ENCODE measurements around the gene UBAP1L.
A peak's percentile ranks its signal among the peaks of the same experiment; 100 is the strongest.

Gene UBAP1L

GRCh38 chr15:65081758-65082157 lies 33.2 kb downstream of the UBAP1L start:
- Histone ChIP-seq H3K9me3 (ENCODE audit: severe bottlenecking) (no peaks in the 10 kb centered on the region), H3K4me1 (ENCODE audit: insufficient read depth, poor library complexity, severe bottlenecking) (no peaks in the 10 kb centered on the region), H3K36me3 (ENCODE audit: low read depth) (no peaks in the 10 kb centered on the region), H3K27me3 (ENCODE audit: insufficient read depth, poor library complexity, severe bottlenecking) (peaks cover 12% of the 10 kb centered on the region), H3K27ac (ENCODE audit: poor library complexity, severe bottlenecking) (no peak overlapping the region), H3K4me3 (ENCODE audit: severe bottlenecking) (no peak overlapping the region)
- no peak for DNase-seq (ENCODE audit: low spot score)
- ATAC-seq (ENCODE audit: low read depth): no peak
- TF ChIP-seq, protein P1, sequence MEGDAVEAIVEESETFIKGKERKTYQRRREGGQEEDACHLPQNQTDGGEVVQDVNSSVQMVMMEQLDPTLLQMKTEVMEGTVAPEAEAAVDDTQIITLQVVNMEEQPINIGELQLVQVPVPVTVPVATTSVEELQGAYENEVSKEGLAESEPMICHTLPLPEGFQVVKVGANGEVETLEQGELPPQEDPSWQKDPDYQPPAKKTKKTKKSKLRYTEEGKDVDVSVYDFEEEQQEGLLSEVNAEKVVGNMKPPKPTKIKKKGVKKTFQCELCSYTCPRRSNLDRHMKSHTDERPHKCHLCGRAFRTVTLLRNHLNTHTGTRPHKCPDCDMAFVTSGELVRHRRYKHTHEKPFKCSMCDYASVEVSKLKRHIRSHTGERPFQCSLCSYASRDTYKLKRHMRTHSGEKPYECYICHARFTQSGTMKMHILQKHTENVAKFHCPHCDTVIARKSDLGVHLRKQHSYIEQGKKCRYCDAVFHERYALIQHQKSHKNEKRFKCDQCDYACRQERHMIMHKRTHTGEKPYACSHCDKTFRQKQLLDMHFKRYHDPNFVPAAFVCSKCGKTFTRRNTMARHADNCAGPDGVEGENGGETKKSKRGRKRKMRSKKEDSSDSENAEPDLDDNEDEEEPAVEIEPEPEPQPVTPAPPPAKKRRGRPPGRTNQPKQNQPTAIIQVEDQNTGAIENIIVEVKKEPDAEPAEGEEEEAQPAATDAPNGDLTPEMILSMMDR (IDR thresholded peaks at IDR 0.05; ENCODE audit: poor library complexity, severe bottlenecking): no peak

GRCh38 chr15:65081270-65081669 lies 33.7 kb downstream of the UBAP1L start:
- no peak for ATAC-seq (ENCODE audit: low read depth)
- H3K9me3 ChIP-seq (ENCODE audit: severe bottlenecking): no peaks in the 10 kb centered on the region
- H3K4me1 ChIP-seq (ENCODE audit: insufficient read depth, poor library complexity, severe bottlenecking): no peaks in the 10 kb centered on the region
- peaks cover 15% of the 10 kb centered on the region for H3K27me3 ChIP-seq (ENCODE audit: insufficient read depth, poor library complexity, severe bottlenecking)
- H3K27ac ChIP-seq (ENCODE audit: poor library complexity, severe bottlenecking): no peak overlapping the region
- no peak for DNase-seq (ENCODE audit: low spot score)
- H3K36me3 ChIP-seq (ENCODE audit: low read depth): no peaks in the 10 kb centered on the region
- no peak overlapping the region for H3K4me3 ChIP-seq (ENCODE audit: severe bottlenecking)
- TF ChIP-seq, protein P1 (IDR thresholded peaks at IDR 0.05; ENCODE audit: poor library complexity, severe bottlenecking): no peak

DNA sequence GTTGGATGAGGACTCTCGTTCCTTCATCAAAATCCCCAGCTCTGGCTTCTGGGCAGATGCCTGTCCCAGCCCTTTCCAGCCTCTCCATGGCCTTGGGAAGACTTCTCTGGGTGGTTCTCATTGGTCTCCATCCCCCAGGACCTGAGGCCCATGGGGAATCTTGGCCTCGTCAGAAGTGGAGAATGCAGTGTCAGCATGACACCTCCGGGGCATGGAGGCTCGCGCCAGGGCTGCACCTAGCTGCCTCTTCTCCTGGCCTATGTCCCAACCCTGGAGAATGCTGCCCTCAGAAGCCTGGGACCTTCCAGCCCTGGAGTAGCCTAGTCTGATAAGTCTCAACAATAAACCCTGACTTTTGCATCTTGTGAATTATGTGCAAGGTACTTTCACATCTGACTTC lies 35.4 kb downstream of the UBAP1L start:
- ATAC-seq (ENCODE audit: low read depth): peak; percentile 5; the same call in 1 of the 3 replicates

DNA sequence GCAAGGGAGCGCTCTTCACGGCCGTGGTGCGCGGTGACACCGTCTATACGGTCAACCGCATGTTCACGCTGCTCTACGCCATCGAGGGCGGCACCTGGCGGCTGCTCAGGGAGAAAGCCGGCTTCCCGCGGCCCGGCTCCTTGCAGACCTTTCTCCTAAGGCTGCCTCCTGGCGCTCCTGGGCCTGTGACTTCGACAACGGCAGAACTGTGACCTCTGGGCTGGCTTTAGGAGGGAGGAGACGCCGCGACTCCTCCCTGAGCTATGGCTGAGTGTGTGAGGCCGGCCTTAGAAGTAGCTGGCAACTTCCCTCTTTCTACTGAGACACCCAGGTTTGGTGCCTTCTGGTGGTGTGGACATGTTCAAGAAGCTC lies 37.0 kb downstream of the UBAP1L start:
- no peak overlapping the region for H3K27ac ChIP-seq (ENCODE audit: poor library complexity, severe bottlenecking)
- H3K4me1 ChIP-seq (ENCODE audit: insufficient read depth, poor library complexity, severe bottlenecking): no peaks in the 10 kb centered on the region
- TF ChIP-seq, protein P1 (IDR thresholded peaks at IDR 0.05; ENCODE audit: poor library complexity, severe bottlenecking): peak; percentile 7
- H3K4me3 ChIP-seq (ENCODE audit: severe bottlenecking): no peak overlapping the region
- H3K27me3 ChIP-seq (ENCODE audit: insufficient read depth, poor library complexity, severe bottlenecking): peaks cover 15% of the 10 kb centered on the region
- 0 out of 3 replicates have a peak, but pooled peaks have one; percentile 15 for ATAC-seq (ENCODE audit: low read depth)
- H3K36me3 ChIP-seq (ENCODE audit: low read depth): no peaks in the 10 kb centered on the region
- DNase-seq (ENCODE audit: low spot score): no peak
- no peaks in the 10 kb centered on the region for H3K9me3 ChIP-seq (ENCODE audit: severe bottlenecking)

More for the DNA sequence above, 35.4 kb downstream of the UBAP1L start:
- Histone ChIP-seq H3K36me3 (ENCODE audit: low read depth) (no peaks in the 10 kb centered on the region), H3K27ac (ENCODE audit: poor library complexity, severe bottlenecking) (no peak overlapping the region), H3K4me3 (ENCODE audit: severe bottlenecking) (no peak overlapping the region), H3K9me3 (ENCODE audit: severe bottlenecking) (no peaks in the 10 kb centered on the region), H3K4me1 (ENCODE audit: insufficient read depth, poor library complexity, severe bottlenecking) (no peaks in the 10 kb centered on the region), H3K27me3 (ENCODE audit: insufficient read depth, poor library complexity, severe bottlenecking) (peaks cover 15% of the 10 kb centered on the region)
- TF ChIP-seq, protein P1 (IDR thresholded peaks at IDR 0.05; ENCODE audit: poor library complexity, severe bottlenecking): no peak
- DNase-seq (ENCODE audit: low spot score): no peak

DNA sequence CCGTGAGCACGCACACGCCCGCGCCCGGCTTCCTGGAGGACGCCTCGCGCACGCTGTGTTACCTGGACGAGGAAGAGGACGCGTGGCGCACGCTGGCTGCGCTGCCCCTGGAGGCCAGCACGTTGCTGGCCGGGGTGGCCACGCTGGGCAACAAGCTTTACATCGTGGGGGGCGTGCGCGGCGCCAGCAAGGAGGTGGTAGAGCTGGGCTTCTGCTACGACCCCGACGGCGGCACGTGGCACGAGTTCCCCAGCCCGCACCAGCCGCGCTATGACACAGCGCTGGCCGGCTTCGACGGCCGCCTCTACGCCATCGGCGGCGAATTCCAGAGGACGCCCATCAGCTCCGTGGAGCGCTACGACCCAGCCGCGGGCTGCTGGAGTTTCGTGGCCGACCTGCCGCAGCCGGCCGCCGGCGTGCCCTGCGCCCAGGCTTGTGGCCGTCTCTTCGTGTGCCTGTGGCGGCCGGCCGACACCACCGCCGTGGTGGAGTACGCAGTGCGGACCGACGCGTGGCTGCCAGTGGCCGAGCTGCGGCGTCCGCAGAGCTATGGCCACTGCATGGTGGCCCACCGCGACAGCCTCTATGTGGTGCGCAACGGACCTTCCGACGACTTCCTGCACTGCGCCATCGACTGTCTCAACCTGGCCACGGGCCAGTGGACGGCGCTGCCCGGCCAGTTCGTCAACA lies 37.6 kb downstream of the UBAP1L start:
- no peak for ATAC-seq (ENCODE audit: low read depth)
- Histone ChIP-seq H3K4me3 (ENCODE audit: severe bottlenecking) (no peak overlapping the region), H3K27me3 (ENCODE audit: insufficient read depth, poor library complexity, severe bottlenecking) (peaks cover 15% of the 10 kb centered on the region), H3K36me3 (ENCODE audit: low read depth) (no peaks in the 10 kb centered on the region), H3K9me3 (ENCODE audit: severe bottlenecking) (no peaks in the 10 kb centered on the region), H3K4me1 (ENCODE audit: insufficient read depth, poor library complexity, severe bottlenecking) (no peaks in the 10 kb centered on the region), H3K27ac (ENCODE audit: poor library complexity, severe bottlenecking) (no peak overlapping the region)
- TF ChIP-seq, protein P1 (IDR thresholded peaks at IDR 0.05; ENCODE audit: poor library complexity, severe bottlenecking): no peak
- DNase-seq (ENCODE audit: low spot score): peak; percentile 69
